ENCODE measurements around the gene RASGEF1C.

DNA sequence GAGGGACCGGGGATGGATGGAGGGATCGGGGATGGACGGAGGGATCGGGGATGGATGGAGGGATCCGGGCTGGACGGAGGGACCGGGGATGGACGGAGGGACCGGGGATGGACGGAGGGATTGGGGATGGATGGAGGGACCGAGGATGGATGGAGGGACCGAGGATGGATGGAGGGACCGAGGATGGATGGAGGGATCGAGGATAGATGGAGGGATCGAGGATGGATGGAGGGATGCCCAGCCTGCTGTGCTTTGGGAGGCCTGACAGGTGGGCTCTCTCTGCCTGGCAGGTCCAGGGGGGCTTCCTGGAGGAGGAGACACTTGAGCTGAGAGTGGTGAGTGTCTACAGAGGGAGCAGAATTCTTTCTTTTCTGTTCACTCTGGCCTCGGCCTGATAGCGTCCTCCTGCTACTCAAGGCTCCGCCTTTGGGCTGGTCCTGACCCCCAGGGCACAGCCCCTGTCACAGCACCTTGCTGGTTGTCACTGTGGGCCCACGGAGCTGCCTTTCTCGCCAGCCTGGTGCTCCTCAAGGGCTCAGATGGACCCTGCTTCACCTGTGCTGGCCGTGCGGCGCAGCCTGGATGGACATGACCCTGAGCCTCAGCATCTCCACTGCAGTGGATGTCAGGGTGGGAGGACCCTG lies 95.2 kb downstream of the RASGEF1C start:
- TF ChIP-seq, protein P1, sequence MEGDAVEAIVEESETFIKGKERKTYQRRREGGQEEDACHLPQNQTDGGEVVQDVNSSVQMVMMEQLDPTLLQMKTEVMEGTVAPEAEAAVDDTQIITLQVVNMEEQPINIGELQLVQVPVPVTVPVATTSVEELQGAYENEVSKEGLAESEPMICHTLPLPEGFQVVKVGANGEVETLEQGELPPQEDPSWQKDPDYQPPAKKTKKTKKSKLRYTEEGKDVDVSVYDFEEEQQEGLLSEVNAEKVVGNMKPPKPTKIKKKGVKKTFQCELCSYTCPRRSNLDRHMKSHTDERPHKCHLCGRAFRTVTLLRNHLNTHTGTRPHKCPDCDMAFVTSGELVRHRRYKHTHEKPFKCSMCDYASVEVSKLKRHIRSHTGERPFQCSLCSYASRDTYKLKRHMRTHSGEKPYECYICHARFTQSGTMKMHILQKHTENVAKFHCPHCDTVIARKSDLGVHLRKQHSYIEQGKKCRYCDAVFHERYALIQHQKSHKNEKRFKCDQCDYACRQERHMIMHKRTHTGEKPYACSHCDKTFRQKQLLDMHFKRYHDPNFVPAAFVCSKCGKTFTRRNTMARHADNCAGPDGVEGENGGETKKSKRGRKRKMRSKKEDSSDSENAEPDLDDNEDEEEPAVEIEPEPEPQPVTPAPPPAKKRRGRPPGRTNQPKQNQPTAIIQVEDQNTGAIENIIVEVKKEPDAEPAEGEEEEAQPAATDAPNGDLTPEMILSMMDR (IDR thresholded peaks at IDR 0.05), result no peak
- no peak for TF ChIP-seq POLR2AphosphoS5 (IDR thresholded peaks at IDR 0.05)
- TF ChIP-seq POLR2A (IDR thresholded peaks at IDR 0.05), result no peak
